H9 (cell line): Measurements from ENCODE around the gene FEV. TPM values are rescaled to one million over a fixed set of nuclear protein-coding genes. Genes with fewer than 3 reads are reported as not detected.

Experiments
- DNase-seq: peaks from one replicate; pipeline ENCODE4 v3.0.0-alpha.2; 2017
- H2AFZ ChIP-seq: one replicate; pipeline ENCODE4 v1.6.1; 2013; ENCODE audit warnings: mild to moderate bottlenecking, low read length, control low read depth, moderate library complexity
- H2AK5ac ChIP-seq: 2 replicates; pipeline ENCODE4 v1.6.1; 2013; ENCODE audit warnings: low read length, control low read depth, mixed read lengths; ENCODE audit not compliant: insufficient read length
- H2BK120ac ChIP-seq: one replicate; pipeline ENCODE4 v1.6.1; 2013; ENCODE audit warnings: low read depth, mild to moderate bottlenecking, low read length, control low read depth, inconsistent platforms; ENCODE audit not compliant: poor library complexity, severe bottlenecking
- H2BK12ac ChIP-seq: 2 replicates; pipeline ENCODE4 v1.6.1; 2013; ENCODE audit warnings: low read length, control low read depth, mixed read lengths, low read depth; ENCODE audit not compliant: insufficient read length
- H2BK15ac ChIP-seq: 2 replicates; pipeline ENCODE4 v1.6.1; 2013; ENCODE audit warnings: low read depth, low read length, control low read depth
- H2BK20ac ChIP-seq: one replicate; pipeline ENCODE4 v1.6.1; 2013; ENCODE audit warnings: low read depth, mild to moderate bottlenecking, low read length, control low read depth, inconsistent platforms; ENCODE audit not compliant: poor library complexity, severe bottlenecking
- H2BK5ac ChIP-seq: 2 replicates; pipeline ENCODE4 v1.6.1; 2013; ENCODE audit warnings: low read length, control low read depth, mixed read lengths; ENCODE audit not compliant: insufficient read length
- H3K14ac ChIP-seq: 2 replicates; pipeline ENCODE4 v1.6.1; 2013; ENCODE audit warnings: low read length, control low read depth; ENCODE audit not compliant: insufficient read depth
- H3K18ac ChIP-seq: 2 replicates; pipeline ENCODE4 v1.6.1; 2013; ENCODE audit warnings: low read depth, mild to moderate bottlenecking, mixed read lengths, low read length, control low read depth; ENCODE audit not compliant: insufficient read length
- H3K23ac ChIP-seq: 2 replicates; pipeline ENCODE4 v1.6.1; 2013; ENCODE audit warnings: low read length, control low read depth, mixed read lengths, low read depth; ENCODE audit not compliant: insufficient read length
- H3K23me2 ChIP-seq: 2 replicates; pipeline ENCODE4 v1.6.1; 2013; ENCODE audit warnings: low read depth, mild to moderate bottlenecking, mixed read lengths, low read length, control low read depth; ENCODE audit not compliant: insufficient read length, poor library complexity, severe bottlenecking
- H3K27ac ChIP-seq: 2 replicates; pipeline ENCODE4 v1.5.1; 2013; ENCODE audit warnings: low read length, control low read depth, mixed read lengths, low read depth; ENCODE audit not compliant: insufficient read length
- H3K27me3 ChIP-seq: 2 replicates; pipeline ENCODE4 v1.6.1; 2013; ENCODE audit warnings: low read length, control low read depth, inconsistent platforms; ENCODE audit not compliant: insufficient read depth
- H3K4ac ChIP-seq: 2 replicates; pipeline ENCODE4 v1.6.1; 2013; ENCODE audit warnings: low read depth, mild to moderate bottlenecking, control low read depth, inconsistent platforms, low read length, moderate library complexity
- H3K4me1 ChIP-seq: 2 replicates; pipeline ENCODE4 v1.6.1; 2013; ENCODE audit warnings: low read length, control low read depth, inconsistent platforms; ENCODE audit not compliant: insufficient read depth
- H3K4me2 ChIP-seq: 2 replicates; pipeline ENCODE4 v1.6.1; 2013; ENCODE audit warnings: low read length, control low read depth, mixed read lengths; ENCODE audit not compliant: insufficient read length, insufficient read depth
- H3K56ac ChIP-seq: 2 replicates; pipeline ENCODE4 v1.6.1; 2013; ENCODE audit warnings: low read depth, mild to moderate bottlenecking, mixed read lengths, low read length, control low read depth; ENCODE audit not compliant: insufficient read length
- H3K79me1 ChIP-seq: 2 replicates; pipeline ENCODE4 v1.6.1; 2013; ENCODE audit warnings: low read depth, mild to moderate bottlenecking, moderate library complexity, low read length, control low read depth, inconsistent platforms; ENCODE audit not compliant: insufficient read depth, poor library complexity, severe bottlenecking
- H3K79me2 ChIP-seq: 2 replicates; pipeline ENCODE4 v1.6.1; 2013; ENCODE audit warnings: low read length, control low read depth, inconsistent platforms; ENCODE audit not compliant: insufficient read depth
- H3K9ac ChIP-seq: 2 replicates; pipeline ENCODE4 v1.6.1; 2013; ENCODE audit warnings: low read length, control low read depth, mixed read lengths; ENCODE audit not compliant: insufficient read length; ENCODE audit errors: extremely low read depth
- H3K9me3 ChIP-seq: one replicate; pipeline ENCODE4 v1.6.1; 2013; ENCODE audit warnings: low read depth, low read length, inconsistent platforms; ENCODE audit not compliant: control insufficient read depth
- H3T11ph ChIP-seq: one replicate; pipeline ENCODE4 v1.6.1; 2013; ENCODE audit warnings: mild to moderate bottlenecking, low read length, control low read depth, inconsistent platforms
- H4K20me1 ChIP-seq: one replicate; pipeline ENCODE4 v1.6.1; 2013; ENCODE audit not compliant: control insufficient read depth, insufficient read length, insufficient read depth
- H4K5ac ChIP-seq: 2 replicates; pipeline ENCODE4 v1.6.1; 2013; ENCODE audit warnings: low read depth, mild to moderate bottlenecking, mixed read lengths, low read length, control low read depth; ENCODE audit not compliant: insufficient read length
- H4K8ac ChIP-seq: replicated peaks from 2 replicates; pipeline ENCODE4 v1.6.1; 2013; ENCODE audit warnings: low read length, control low read depth, mixed read lengths, low read depth; ENCODE audit not compliant: insufficient read length
- H4K91ac ChIP-seq: 2 replicates; pipeline ENCODE4 v1.6.1; 2013; ENCODE audit warnings: low read depth, mild to moderate bottlenecking, moderate library complexity, mixed read lengths, low read length, control low read depth; ENCODE audit not compliant: insufficient read length
- H3K27ac Mint-ChIP-seq, 3 experiments: 2 replicates in 2 of 3; 3 replicates in 1 of 3; pipeline ENCODE4 v1.8.0; 2020 to 2021; ENCODE audit warnings: mixed read lengths in 3 of 3, mild to moderate bottlenecking in 1 of 3, moderate library complexity in 1 of 3
- H3K27me3 Mint-ChIP-seq: 2 replicates; pipeline ENCODE4 v1.8.0; 2021; ENCODE audit warnings: low read depth, mild to moderate bottlenecking, moderate library complexity, mixed read lengths
- H3K36me3 Mint-ChIP-seq, 3 experiments: 2 replicates in 2 of 3; 3 replicates in 1 of 3; pipeline ENCODE4 v1.8.0; 2020 to 2021; ENCODE audit warnings: low read depth in 3 of 3, mixed read lengths in 3 of 3; ENCODE audit not compliant: insufficient read depth in 1 of 3
- H3K4me1 Mint-ChIP-seq, 2 experiments: 2 replicates each; pipeline ENCODE4 v1.8.0; 2020; ENCODE audit warnings: mixed read lengths in 2 of 2
- H3K4me3 Mint-ChIP-seq, 2 experiments: 2 replicates in 1 of 2; 3 replicates in 1 of 2; pipeline ENCODE4 v1.8.0; 2020 to 2021; ENCODE audit warnings: mild to moderate bottlenecking in 2 of 2, mixed read lengths in 2 of 2, moderate library complexity in 1 of 2
- H3K9me3 Mint-ChIP-seq, 2 experiments: 2 replicates in 1 of 2; 3 replicates in 1 of 2; pipeline ENCODE4 v1.8.0; 2020; ENCODE audit warnings: mild to moderate bottlenecking in 2 of 2, mixed read lengths in 2 of 2, moderate library complexity in 1 of 2
- WGBS: extraction: QIAGEN DNeasy Blood & Tissue Kit; methylation state at CpG from one replicate; pipeline ENCODE4 v1.1.7; 2013; ENCODE audit warnings: missing lambda C conversion rate, low lambda C conversion rate, mixed read lengths; ENCODE audit not compliant: insufficient read length; ENCODE audit errors: extremely low coverage; 5-methylcytosine and 5-hydroxymethylcytosine counted together
- total RNA-seq: library from RNA; stranded (reverse); gene quantifications from 2 replicates; pipeline ENCODE4 v1.2.1, GENCODE V29; 2021
- TF ChIP-seq, protein P1 (sequence below): fragments of 200-600 bp; sonication (generic); conservative IDR thresholded peaks from 3 replicates; pipeline ENCODE4 v1.8.0; 2021; ENCODE audit warnings: antibody characterized with exemption, mild to moderate bottlenecking

The FEV gene
- total RNA-seq, 1 experiment from 2014 or later, result not detected

DNA sequence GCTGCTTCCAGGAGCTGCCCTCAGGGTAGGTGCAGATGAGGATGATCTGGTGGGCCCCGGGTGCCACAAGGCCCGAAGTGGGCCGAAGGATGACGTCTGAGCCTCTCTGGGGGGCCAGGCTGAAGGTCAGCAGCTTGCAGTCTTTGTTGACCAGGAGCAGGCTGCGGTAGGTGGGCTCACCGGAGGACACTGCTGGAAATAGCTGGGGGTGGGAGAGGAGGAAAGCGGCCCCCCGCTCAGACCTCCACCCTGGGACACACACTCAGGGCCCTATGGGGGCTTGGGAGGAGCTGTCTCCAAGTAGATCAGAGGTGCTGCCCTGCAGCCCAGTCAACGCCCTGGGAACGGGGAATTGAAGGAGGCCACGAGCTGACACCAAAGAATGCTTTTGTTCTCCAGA is 39.1 kb upstream of the FEV start:
- Histone ChIP-seq H4K20me1 (no peaks in the 10 kb centered on the region), H3K4me1 (no peaks in the 10 kb centered on the region), H3T11ph (no peak overlapping the region), H4K8ac (no peak overlapping the region), H3K27ac (no peak overlapping the region), H3K56ac (no peak overlapping the region), H3K14ac (no peak overlapping the region), H3K4ac (no peak overlapping the region), H4K91ac (no peak overlapping the region), H2BK12ac (no peak overlapping the region), H3K23me2 (no peaks in the 10 kb centered on the region), H2BK20ac (no peak overlapping the region), H3K79me1 (no peaks in the 10 kb centered on the region), H3K18ac (no peak overlapping the region), H3K4me2 (no peak overlapping the region), H2BK120ac (no peak overlapping the region), H3K23ac (no peak overlapping the region), H3K9me3 (no peaks in the 10 kb centered on the region), H4K5ac (no peak overlapping the region), H3K27me3 (no peaks in the 10 kb centered on the region), H3K79me2 (no peaks in the 10 kb centered on the region), H2BK5ac (no peak overlapping the region), H3K9ac (no peak overlapping the region), H2AK5ac (no peak overlapping the region), H2BK15ac (no peak overlapping the region), H2AFZ (no peak overlapping the region)
- peaks cover 6 to 7% of the 10 kb centered on the region in 2 experiments for H3K4me1 Mint-ChIP-seq
- H3K36me3 Mint-ChIP-seq, result no peaks in the 10 kb centered on the region
- TF ChIP-seq, protein P1, sequence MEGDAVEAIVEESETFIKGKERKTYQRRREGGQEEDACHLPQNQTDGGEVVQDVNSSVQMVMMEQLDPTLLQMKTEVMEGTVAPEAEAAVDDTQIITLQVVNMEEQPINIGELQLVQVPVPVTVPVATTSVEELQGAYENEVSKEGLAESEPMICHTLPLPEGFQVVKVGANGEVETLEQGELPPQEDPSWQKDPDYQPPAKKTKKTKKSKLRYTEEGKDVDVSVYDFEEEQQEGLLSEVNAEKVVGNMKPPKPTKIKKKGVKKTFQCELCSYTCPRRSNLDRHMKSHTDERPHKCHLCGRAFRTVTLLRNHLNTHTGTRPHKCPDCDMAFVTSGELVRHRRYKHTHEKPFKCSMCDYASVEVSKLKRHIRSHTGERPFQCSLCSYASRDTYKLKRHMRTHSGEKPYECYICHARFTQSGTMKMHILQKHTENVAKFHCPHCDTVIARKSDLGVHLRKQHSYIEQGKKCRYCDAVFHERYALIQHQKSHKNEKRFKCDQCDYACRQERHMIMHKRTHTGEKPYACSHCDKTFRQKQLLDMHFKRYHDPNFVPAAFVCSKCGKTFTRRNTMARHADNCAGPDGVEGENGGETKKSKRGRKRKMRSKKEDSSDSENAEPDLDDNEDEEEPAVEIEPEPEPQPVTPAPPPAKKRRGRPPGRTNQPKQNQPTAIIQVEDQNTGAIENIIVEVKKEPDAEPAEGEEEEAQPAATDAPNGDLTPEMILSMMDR, result no peak
- WGBS, result no CpG with 5 or more reads among the region's 11 CpGs
- no peak overlapping the region for H3K27ac Mint-ChIP-seq
- no peaks in the 10 kb centered on the region for H3K9me3 Mint-ChIP-seq
- no peak for DNase-seq
- no peak overlapping the region for H3K4me3 Mint-ChIP-seq
- peaks cover 14% of the 10 kb centered on the region for H3K27me3 Mint-ChIP-seq
